ENCODE measurements around the gene ARL3.

DNA sequence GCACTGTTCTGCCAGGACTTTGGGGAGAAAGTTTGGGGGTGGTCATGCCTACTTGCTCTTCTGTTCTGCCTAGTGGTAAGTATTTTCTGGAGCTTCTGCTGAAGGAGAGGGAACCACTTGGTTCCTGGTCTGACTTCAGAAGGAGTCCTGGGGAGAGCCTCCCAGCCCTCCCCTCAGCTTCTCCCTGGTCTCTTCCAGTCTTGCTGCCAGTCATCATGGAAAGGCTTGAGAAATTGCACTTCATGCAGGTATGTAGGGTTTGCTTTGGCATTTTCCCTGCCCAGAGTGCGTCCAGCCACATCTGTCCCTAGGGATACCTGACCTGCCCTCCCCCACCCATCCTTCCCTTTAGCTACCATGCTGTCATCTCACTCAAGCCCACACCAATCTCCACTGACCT, 18.5 kb upstream of the ARL3 start:
- TF ChIP-seq, protein P1, sequence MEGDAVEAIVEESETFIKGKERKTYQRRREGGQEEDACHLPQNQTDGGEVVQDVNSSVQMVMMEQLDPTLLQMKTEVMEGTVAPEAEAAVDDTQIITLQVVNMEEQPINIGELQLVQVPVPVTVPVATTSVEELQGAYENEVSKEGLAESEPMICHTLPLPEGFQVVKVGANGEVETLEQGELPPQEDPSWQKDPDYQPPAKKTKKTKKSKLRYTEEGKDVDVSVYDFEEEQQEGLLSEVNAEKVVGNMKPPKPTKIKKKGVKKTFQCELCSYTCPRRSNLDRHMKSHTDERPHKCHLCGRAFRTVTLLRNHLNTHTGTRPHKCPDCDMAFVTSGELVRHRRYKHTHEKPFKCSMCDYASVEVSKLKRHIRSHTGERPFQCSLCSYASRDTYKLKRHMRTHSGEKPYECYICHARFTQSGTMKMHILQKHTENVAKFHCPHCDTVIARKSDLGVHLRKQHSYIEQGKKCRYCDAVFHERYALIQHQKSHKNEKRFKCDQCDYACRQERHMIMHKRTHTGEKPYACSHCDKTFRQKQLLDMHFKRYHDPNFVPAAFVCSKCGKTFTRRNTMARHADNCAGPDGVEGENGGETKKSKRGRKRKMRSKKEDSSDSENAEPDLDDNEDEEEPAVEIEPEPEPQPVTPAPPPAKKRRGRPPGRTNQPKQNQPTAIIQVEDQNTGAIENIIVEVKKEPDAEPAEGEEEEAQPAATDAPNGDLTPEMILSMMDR (conservative IDR thresholded peaks at IDR 0.05 in 1 of 2, IDR thresholded peaks at IDR 0.05 in 1 of 2; ENCODE audit: low read depth in 1 of 2, low read length in 2 of 2), result no peak
- no peak for TF ChIP-seq EZH2 (IDR thresholded peaks at IDR 0.05; ENCODE audit: low read length, missing control alignments)
